ENCODE results near the gene GPBP1. TPM values are rescaled to one million over a fixed set of nuclear protein-coding genes. Genes with fewer than 3 reads are reported as not detected.

GPBP1 gene
- total RNA-seq, 1 donor from 2014 or later = 58.9 TPM

DNA sequence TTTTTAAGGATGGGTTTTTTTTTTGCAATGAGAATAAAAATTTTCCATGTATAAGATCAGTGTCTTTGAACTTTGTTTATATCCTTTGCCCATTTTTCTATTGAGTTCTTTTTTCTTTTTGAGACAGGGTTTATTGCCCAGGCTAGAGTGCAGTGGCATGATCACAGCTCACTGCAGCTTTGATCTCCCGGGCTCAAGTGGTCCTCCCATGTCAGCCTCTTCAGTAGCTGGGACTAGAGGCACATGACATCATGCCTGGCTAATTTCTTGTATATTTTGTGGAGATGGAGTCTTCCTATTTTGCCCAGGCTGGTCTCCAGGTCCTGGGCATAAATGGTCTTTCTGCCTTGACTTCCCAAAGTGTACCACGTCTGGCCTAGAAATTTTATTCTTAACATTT, 21.2 kb downstream of the GPBP1 start:
- intact Hi-C loops (cut with DNase I) = no loop called here
- ATAC-seq = no peak
- no peak for DNase-seq (ENCODE audit: missing footprints)

DNA sequence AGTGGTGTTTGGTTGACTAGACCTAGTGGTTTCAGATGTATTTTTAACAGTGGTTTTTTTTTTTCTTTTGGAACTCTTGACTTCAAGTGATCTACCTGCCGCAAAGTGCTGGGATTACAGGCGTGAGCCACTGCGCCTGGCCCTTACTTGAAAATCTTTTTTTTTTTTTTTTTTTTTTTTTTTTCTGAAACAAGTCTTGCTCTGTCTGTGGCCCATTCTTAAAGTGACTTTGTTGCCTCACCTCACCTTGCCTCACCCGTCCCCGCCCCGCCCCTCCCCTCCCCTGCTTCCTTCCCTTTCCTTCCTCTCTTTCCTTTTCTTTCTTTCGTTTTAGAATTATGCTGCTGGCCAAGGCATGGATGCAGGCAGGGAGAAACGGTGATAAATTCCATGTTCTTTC, 26.0 kb downstream of the GPBP1 start:
- DNase-seq (ENCODE audit: missing footprints) (no peak), ATAC-seq (no peak)
- intact Hi-C loops (cut with DNase I) = no loop called here

GRCh38 chr5:57202811-57203210, 29.0 kb downstream of the GPBP1 start:
- ATAC-seq (no peak), DNase-seq (ENCODE audit: missing footprints) (no peak)
- intact Hi-C loops (cut with DNase I) = no loop called here

- DNase-seq (ENCODE audit: missing footprints) = no peak
- intact Hi-C loops (cut with DNase I) = loop anchor here (5.0 kb wide), 1 partner anchor 35 kb away; the partner anchor contains the start of gene GPBP1
- no peak for ATAC-seq
These were observed 33.3 kb downstream of the GPBP1 start for GRCh38 chr5:57207007-57207653.

- intact Hi-C loops (cut with DNase I) = loop anchor here (5.0 kb wide), 1 partner anchor 35 kb away; the partner anchor contains the start of gene GPBP1
- ATAC-seq (peak; percentile 94), DNase-seq (ENCODE audit: missing footprints) (peak; percentile 73)
These were observed 33.8 kb downstream of the GPBP1 start for GRCh38 chr5:57207681-57208080.

DNA sequence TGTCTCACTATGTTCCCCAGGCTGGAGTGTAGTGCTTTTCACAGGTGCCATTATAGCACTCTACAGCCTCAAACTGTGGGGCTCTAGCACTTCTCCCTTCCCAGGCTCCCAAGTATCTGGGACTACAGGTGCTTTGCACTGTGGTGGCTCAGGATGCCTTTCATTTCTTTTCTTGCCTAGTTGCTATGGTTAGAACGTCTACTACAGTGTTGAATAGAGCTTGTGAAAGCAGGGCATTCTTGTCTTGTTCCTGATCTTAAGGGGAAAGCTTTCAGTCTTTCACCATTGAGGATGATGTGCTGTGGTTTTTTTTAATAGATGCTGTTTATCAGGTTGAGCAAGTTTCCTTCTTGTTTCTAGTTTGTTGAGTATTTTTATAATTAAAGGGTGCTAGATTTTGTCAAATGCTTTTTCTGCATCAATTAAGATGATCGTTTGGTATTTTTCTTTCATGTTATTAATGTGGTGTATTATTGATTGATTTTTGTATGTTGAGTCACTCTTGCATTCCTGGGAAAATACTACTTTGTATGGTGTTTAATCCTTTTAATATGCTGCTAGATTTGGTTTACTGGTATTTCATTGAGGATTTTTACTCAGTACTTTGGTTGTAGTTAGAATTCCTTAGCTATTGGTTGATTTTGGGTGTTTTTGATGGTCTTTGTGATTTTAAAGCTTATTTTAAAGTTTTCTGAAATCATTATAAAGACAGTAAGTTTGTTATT, 35.6 kb downstream of the GPBP1 start:
- intact Hi-C loops (cut with DNase I) = loop anchor here (5.0 kb wide), 1 partner anchor 37 kb away; the partner anchor contains the start of gene GPBP1
- no peak for ATAC-seq

GRCh38 chr5:57210633-57211032, 36.8 kb downstream of the GPBP1 start:
- intact Hi-C loops (cut with DNase I) = no loop called here
- no peak for DNase-seq (ENCODE audit: missing footprints)
- no peak for ATAC-seq

More for the DNA sequence above, 35.6 kb downstream of the GPBP1 start:
- no peak for DNase-seq (ENCODE audit: missing footprints)

DNA sequence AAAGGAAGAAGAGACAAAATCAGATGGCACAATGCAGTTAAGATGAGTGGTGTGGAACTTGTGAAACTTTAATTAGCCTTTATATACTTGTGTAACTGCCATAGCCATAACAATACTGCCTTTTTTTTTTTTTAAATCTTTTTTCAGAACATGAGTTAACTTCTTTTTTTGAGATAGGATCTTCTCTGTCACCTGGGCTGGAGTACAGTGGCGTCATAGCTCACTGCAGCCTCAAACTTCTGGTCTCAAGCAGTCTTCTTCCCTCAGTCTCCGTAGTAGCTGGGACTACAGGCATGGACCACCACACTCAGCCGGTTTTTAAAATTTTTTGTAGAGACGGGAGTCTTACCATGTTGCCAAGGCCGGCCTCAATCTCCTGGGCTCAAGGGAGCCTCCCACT, 37.2 kb downstream of the GPBP1 start:
- no peak for ATAC-seq
- intact Hi-C loops (cut with DNase I) = no loop called here
- DNase-seq (ENCODE audit: missing footprints) = no peak

- ATAC-seq (no peak), DNase-seq (ENCODE audit: missing footprints) (no peak)
- intact Hi-C loops (cut with DNase I) = no loop called here
These were observed 41.9 kb downstream of the GPBP1 start for GRCh38 chr5:57215629-57216195.

GRCh38 chr5:57216714-57217113, 42.9 kb downstream of the GPBP1 start:
- ATAC-seq (no peak), DNase-seq (ENCODE audit: missing footprints) (no peak)
- intact Hi-C loops (cut with DNase I) = no loop called here

GRCh38 chr5:57219386-57219785, 45.5 kb downstream of the GPBP1 start:
- DNase-seq (ENCODE audit: missing footprints) (no peak), ATAC-seq (no peak)
- intact Hi-C loops (cut with DNase I) = no loop called here

- DNase-seq (ENCODE audit: missing footprints) (no peak), ATAC-seq (peak; percentile 72)
- intact Hi-C loops (cut with DNase I) = loop anchor here (2.0 to 5.0 kb wide), 4 partner anchors 49 to 320 kb away; partner anchors contain the start of genes GPBP1 and MIER3
These were observed 47.2 kb downstream of the GPBP1 start for GRCh38 chr5:57221049-57221568.

GRCh38 chr5:57225553-57225952, 51.7 kb downstream of the GPBP1 start:
- intact Hi-C loops (cut with DNase I) = no loop called here
- ATAC-seq = no peak

GRCh38 chr5:57229313-57229712, 55.5 kb downstream of the GPBP1 start:
- intact Hi-C loops (cut with DNase I) = no loop called here
- ATAC-seq (no peak), DNase-seq (ENCODE audit: missing footprints) (no peak)

More at GRCh38 chr5:57225553-57225952, 51.7 kb downstream of the GPBP1 start:
- DNase-seq (ENCODE audit: missing footprints) = no peak

DNA sequence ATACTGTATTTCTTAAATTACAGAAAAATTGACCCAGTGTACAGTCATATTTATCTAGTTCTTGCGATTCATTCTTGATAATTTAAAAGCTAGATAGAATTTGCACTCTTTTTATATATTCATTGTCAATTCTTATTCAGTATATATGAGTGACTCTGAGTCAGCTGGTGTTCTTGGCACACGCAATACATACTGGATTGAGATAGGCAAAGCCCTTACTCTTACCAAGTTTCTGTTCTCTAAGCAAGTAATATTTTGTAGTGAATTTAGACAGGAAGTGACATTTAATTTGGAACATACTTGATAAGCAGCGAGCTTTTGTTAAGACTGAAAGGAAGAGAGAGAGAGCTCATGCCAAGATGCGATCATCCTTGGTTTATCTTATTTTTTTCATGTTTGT, 57.7 kb downstream of the GPBP1 start:
- intact Hi-C loops (cut with DNase I) = no loop called here
- DNase-seq (ENCODE audit: missing footprints) = no peak
- ATAC-seq = no peak

- ATAC-seq (no peak), DNase-seq (ENCODE audit: missing footprints) (no peak)
- intact Hi-C loops (cut with DNase I) = no loop called here
These were observed 58.6 kb downstream of the GPBP1 start for GRCh38 chr5:57232293-57233033.

DNA sequence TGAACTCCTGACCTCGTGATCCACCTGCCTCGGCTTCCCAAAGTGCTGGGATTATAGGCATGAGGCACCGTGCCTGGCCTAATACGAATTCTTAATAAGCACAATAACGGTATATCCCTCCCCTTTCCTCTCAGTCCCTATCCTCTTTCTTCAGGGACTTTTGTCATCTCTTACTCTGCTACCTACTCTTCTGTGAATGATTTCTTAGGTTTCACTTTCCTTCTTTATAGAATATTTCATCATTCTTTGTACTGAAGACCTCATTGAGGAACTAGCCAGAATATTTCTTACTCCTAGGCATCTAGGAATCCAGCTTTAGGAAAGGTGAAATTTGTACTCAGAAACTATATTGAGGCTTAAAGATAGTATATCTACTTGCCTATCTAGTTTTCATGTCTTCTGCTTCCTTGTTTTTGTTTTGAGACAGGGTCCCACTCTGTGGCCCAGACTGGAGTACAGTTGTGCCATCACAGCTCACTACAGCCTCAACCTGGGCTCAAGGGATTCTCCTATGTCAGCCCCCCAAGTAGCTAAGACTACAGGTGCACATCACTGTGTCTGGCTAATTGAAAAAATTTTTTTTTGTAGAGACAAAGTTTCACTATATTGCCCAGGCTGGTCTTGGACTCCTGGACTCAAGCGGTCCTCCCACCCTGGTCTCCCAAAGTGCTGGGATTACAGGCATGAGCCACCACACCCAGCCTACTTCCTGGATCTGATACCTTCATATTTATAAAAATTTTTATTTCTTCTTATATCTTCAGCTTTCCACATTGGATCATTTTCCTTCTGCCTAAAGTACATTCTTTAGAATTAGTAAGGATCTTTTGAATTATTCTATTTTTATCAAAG, 69.7 kb downstream of the GPBP1 start:
- intact Hi-C loops (cut with DNase I) = no loop called here
- DNase-seq (ENCODE audit: missing footprints) (no peak), ATAC-seq (no peak)

GRCh38 chr5:57244331-57244730, 70.5 kb downstream of the GPBP1 start:
- intact Hi-C loops (cut with DNase I) = no loop called here
- no peak for DNase-seq (ENCODE audit: missing footprints)
- ATAC-seq = no peak
